Measurements from ENCODE around the gene MFAP5. TPM values are rescaled to one million over a fixed set of nuclear protein-coding genes. Genes with fewer than 3 reads are reported as not detected.
"Not testable (repeated sequence)": the region's sequence is repeated elsewhere in the genome, so short reads cannot be mapped to it uniquely, and the experiment has no call there.

Gene MFAP5
- polyA plus RNA-seq, 4 donors = 0.72 to 245 (median 15.0) TPM

GRCh38 chr12:8676651-8677050 is 14.0 kb upstream of the MFAP5 start:
- DNase-seq (ENCODE audit: low read depth in 4 of 4, low spot score in 3 of 4) = no peak

DNA sequence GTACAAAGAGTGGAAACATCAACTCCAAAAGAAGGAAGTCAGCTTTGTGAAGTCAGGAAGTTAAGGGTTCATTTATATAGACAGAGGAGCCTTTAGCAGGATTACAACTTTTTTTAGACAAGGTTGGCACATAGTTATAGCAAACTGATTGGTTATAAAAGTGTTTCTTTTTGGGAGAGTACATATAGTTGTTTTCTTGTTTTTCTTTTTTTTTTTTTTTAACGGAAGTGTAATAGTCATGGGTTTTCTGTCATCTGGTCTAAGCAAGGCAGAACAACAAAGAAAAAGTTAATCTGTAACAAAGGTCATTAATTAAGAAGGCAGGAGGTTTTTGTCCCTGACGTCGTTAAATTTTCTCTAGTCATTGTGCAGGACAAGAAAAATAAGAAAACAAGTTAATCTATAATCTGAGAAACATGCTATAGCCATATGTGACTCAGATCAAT is 13.0 kb upstream of the MFAP5 start:
- no peak for DNase-seq (ENCODE audit: low read depth in 4 of 4, low spot score in 3 of 4)

DNA sequence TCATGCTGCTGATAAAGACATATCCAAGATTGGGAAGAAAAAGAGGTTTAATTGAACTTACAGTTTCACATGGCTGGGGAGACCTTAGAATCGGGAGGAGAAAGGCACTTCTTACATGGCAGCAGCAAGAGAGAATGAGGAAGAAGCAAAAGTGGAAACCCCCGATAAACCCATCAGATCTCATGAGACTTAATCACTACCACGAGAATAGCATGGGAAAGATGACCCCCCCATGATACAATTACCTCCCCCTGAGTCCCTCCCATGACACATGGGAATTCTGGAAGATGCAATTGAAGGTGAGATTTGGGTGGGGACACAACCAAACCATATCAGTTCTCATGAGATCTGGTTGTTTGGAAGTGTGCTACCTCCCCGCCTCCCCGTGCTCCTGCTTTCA is 9.8 kb upstream of the MFAP5 start:
- DNase-seq (ENCODE audit: low read depth in 4 of 4, low spot score in 3 of 4) = no peak

- DNase-seq (ENCODE audit: low read depth in 4 of 4, low spot score in 3 of 4) = no peak
Measured at GRCh38 chr12:8668441-8668840, 5.8 kb upstream of the MFAP5 start.

GRCh38 chr12:8667270-8667669 is 4.6 kb upstream of the MFAP5 start:
- no peak for DNase-seq (ENCODE audit: low read depth in 4 of 4, low spot score in 3 of 4)

DNA sequence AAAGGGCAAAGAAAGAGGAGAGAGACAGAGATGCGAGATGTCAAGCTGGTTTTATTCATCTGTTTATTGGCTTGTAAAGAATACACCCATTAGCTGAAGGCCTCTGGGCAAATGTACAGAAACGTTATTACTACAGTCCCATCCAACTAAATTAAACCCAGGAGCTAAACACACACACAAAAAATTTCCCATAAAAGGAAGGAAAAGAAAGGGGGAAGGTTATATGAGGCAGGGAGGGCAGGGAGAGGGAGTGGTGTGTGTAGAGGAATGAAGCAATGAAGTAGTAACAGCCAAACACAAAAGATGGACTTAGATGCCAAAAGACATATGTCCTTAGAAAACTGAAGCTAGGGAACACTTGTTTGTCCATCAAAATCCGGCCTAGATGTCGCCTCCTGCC is 3.1 kb upstream of the MFAP5 start:
- no peak for DNase-seq (ENCODE audit: low read depth in 4 of 4, low spot score in 3 of 4)

DNA sequence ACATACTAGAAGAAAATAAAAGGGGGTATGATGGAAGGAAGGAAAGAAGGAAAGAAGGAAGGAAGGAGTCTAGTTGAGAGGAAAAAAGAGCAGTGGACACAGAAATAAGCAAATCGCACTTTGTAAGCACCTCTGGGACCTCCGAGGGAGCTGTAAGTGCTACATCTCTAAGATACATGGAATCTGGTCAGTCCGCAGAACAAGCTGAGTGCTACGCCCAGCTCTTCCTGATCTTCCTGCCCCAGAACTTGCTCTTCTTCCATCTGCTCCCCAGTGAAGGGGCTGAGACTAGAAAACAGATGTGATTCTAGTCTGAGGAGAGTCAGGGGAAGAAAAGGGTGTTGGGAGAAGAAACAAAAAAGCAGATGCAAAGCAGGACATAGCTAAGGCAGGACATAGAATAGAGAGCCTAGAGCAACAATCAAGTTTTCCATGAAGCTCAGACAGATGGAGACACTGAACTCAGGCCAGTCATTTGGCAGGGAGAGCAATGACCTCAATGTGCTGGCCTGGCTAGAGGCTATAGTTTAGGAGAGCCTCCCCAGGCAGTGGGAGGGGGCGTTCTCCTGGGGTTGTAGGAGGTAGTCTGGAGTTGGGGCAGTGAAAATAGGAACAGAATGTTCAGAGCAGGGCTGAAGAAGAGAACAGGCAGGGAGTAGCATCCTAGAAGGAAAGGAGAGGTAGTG is 1.7 kb upstream of the MFAP5 start:
- DNase-seq (ENCODE audit: low read depth in 4 of 4, low spot score in 3 of 4) = no peak

DNA sequence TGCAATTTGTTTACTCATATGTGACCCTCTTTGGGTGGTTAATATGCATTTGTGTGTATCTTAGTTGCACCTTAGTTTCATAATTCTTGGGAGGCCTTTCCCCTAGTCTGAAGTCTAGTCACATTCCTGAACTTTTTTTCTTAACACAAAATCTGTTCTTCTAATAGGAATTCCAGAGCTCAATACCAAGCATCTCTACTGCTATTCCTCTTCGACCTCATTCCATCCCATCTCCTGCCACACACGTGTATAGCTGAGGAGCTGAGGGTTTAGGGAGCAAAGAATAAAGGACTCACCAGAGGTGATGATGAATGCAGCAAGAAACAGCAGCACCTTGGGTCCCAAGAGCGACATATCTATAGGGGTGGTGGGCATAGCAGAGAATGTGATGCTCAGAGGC is 875 bp downstream of the MFAP5 start:
- DNase-seq (ENCODE audit: low read depth in 4 of 4, low spot score in 3 of 4) = no peak

- DNase-seq (ENCODE audit: low read depth in 4 of 4, low spot score in 3 of 4) = no peak
Measured at GRCh38 chr12:8661016-8661415, 1.6 kb downstream of the MFAP5 start.

- DNase-seq (ENCODE audit: low read depth in 4 of 4, low spot score in 3 of 4) = no peak
Measured at GRCh38 chr12:8658346-8658745, 4.3 kb downstream of the MFAP5 start.

- no peak for DNase-seq (ENCODE audit: low read depth in 4 of 4, low spot score in 3 of 4)
Measured at GRCh38 chr12:8655421-8655820, 7.2 kb downstream of the MFAP5 start.

GRCh38 chr12:8648576-8649205 is 13.9 kb downstream of the MFAP5 start:
- no peak for DNase-seq (ENCODE audit: low read depth in 4 of 4, low spot score in 3 of 4)

DNA sequence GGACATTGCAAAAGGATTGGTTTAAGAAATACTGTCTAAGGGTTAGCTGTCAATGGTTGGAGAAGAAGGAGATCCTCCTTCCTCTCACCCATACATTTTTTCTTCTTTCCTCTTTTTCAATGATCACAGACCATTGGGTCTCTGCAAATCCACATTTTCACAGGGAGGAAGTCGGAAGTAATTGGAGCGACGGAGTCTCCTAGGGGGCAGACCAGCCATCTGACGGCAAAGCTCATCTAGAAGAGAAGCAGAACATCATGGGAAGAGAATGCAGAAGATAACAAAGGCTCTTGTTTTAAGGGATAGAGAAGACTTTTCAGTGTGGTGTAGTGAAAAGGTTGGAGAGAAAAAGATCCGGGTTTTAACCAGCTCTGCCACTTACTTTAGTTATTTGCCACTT is 14.7 kb downstream of the MFAP5 start:
- no peak for DNase-seq (ENCODE audit: low read depth in 4 of 4, low spot score in 3 of 4)

GRCh38 chr12:8644345-8645248 is 18.0 kb downstream of the MFAP5 start:
- no peak for DNase-seq (ENCODE audit: low read depth in 4 of 4, low spot score in 3 of 4)

DNA sequence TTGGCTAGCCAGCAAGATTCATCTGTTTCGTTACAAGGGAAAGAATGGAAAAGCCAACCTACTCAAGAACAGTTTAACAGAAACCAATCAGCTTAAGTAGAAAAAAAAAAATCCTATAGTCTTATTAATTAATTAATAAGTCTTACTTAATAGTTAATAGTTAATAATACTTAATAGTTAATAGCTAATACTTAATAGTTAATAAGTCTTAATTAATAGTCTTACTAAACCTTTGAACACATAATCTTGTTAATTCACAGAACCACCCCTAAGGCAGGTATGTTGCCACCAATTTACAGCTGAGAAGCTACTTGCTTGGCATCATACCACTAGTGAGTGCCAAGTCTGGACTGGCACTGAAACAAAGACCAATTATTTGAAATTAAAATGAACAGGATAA is 19.9 kb downstream of the MFAP5 start:
- no peak for DNase-seq (ENCODE audit: low read depth in 4 of 4, low spot score in 3 of 4)

- no peak for DNase-seq (ENCODE audit: low read depth in 4 of 4, low spot score in 3 of 4)
Measured at GRCh38 chr12:8639936-8640335, 22.7 kb downstream of the MFAP5 start.

DNA sequence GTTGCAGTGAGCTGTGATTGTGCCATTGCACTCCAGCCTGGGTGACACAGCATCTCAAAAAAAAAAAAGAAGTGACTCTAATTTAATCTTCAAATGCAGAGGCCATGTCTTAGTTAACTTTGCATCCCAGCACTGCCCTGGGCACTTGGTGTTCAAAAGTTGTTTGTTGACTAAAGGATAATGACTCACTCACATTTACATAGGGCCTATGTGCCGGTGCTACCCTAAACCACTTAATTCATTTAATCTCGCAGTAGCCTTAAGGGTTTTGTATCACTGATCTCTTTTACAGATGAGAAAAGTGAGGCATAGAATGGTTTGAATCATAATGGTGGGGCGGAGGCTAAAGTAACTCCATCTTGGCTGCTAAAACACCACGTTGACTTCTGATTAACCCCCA is 23.7 kb downstream of the MFAP5 start:
- DNase-seq (ENCODE audit: low read depth in 4 of 4, low spot score in 3 of 4) = no peak

DNA sequence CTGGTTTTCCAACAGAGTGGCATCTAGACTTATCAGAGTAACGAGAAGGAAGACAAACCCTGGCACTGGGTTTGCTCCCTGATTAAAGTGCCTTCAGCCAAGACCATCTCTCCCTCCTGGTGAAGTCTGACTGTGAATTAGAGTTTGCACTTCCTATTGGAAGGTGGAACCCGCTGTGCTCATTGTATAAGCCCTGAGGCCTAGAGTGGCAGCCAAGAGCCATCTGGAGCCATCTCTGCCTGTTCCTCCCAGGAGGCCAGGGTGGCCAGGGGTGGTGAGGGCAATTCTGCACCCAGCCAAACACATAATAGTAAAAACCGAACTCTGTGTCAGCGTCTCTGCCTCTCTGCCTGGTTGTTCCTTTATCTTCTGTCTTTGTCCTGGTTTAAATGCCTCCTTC is 25.0 kb downstream of the MFAP5 start:
- no peak for DNase-seq (ENCODE audit: low read depth in 4 of 4, low spot score in 3 of 4)

DNA sequence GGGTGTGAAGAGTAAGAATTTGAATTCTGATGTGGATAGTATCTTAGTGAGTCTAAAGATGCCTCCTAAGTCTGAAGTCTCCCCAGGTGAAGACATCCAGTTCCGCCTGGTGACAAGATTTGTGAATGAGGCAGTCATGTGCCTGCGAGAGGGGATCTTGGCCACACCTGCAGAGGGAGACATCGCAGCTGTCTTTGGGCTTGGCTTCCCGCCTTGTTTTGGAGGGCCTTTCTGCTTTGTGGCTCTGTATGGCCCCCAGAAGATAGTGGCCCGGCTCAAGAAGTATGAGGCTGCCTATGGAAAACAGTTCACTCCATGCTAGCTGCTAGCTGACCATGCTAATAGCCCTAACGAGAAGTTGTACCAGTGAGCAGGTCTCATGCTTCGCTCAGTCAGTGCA is 25.4 kb downstream of the MFAP5 start:
- DNase-seq (ENCODE audit: low read depth in 4 of 4, low spot score in 3 of 4) = no peak

GRCh38 chr12:8636581-8636980 is 26.0 kb downstream of the MFAP5 start:
- no peak for DNase-seq (ENCODE audit: low read depth in 4 of 4, low spot score in 3 of 4)

DNA sequence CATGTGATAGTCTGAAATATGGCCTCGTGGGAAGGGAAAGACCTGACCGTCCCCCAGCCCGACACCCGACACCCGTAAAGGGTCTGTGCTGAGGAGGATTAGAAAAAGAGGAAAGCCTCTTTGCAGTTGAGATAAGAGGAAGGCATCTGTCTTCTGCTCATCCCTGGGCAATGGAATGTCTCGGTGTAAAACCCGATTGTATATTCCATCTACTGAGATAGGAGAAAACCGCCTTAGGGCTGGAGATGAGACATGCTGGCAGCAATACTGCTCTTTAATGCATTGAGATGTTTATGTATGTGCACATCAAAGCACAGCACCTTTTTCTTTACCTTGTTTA is 26.6 kb downstream of the MFAP5 start:
- DNase-seq (ENCODE audit: low read depth in 4 of 4, low spot score in 3 of 4) = not testable (repeated sequence)

All from left renal pelvis (tissue), 4 donors.